ENCODE data around the gene RBFOX1. TPM values are rescaled to one million over a fixed set of nuclear protein-coding genes. Genes with fewer than 3 reads are reported as not detected.

Gene RBFOX1
- total and polyA plus RNA-seq, 10 of the 15 experiments (the other 5 are each of a cell fraction or from before 2014, with no cell fraction given): 0.87 TPM; not detected in 9

GRCh38 chr16:7405166-7405565, 72.5 kb downstream of the RBFOX1 start:
- ATAC-seq (no peak), DNase-seq (ENCODE audit: low read depth, low spot score) (no peak), FAIRE-seq (no peak)
- Histone ChIP-seq H3K4me3 (no peak overlapping the region), H3K36me3 (ENCODE audit: control insufficient read depth in 2 of 2, insufficient read depth in 2 of 2, low read length in 1 of 2) (no peaks in the 10 kb centered on the region), H3K4me1 (ENCODE audit: control insufficient read depth, insufficient read depth, low read length) (no peaks in the 10 kb centered on the region), H2AFZ (ENCODE audit: control insufficient read depth, low read depth, low read length) (no peak overlapping the region), H3K27ac (ENCODE audit: control insufficient read depth, insufficient read depth) (no peak overlapping the region), H3K9me3 (replicated peaks; ENCODE audit: control insufficient read depth, insufficient read depth, low read length) (no peaks in the 10 kb centered on the region; the same call in 2 of the 3 replicates), H3K4me2 (ENCODE audit: control insufficient read depth, insufficient read depth) (no peak overlapping the region), H3K79me2 (ENCODE audit: control insufficient read depth, insufficient read depth, low read length) (no peaks in the 10 kb centered on the region), H3K27me3 (replicated peaks in 1 of 2; ENCODE audit: control insufficient read depth in 2 of 2, insufficient read depth in 2 of 2, low read length in 1 of 2) (no peaks in the 10 kb centered on the region), H3K9ac (ENCODE audit: control insufficient read depth, insufficient read depth, low read length) (no peak overlapping the region), H4K20me1 (ENCODE audit: control insufficient read depth, insufficient read depth) (no peaks in the 10 kb centered on the region)
- SMC1A ChIA-PET (ENCODE audit: uncharacterized antibody, unreplicated experiment): no interaction called here
- BruUV-seq (replicated peaks): no TSS peak
- in situ Hi-C loops (cut with MboI) (no loop called here), intact Hi-C loops (cut with micrococcal nuclease; ENCODE audit: unreplicated experiment) (no loop called here)
- TF ChIP-seq TBL1XR1 (IDR thresholded peaks at IDR 0.05; ENCODE audit: low read depth, low read length): no peak
- no peak for TF ChIP-seq SUZ12 (IDR thresholded peaks at IDR 0.05; ENCODE audit: unreplicated experiment)
- no peak for TF ChIP-seq ZNF207 (IDR thresholded peaks at IDR 0.05; ENCODE audit: borderline replicate concordance)
- TF ChIP-seq FOXM1 (IDR thresholded peaks at IDR 0.05; ENCODE audit: low read depth, low read length): no peak
- TF ChIP-seq GABPA (IDR thresholded peaks at IDR 0.05; ENCODE audit: low read depth): no peak
- TF ChIP-seq TCF7 (IDR thresholded peaks at IDR 0.05; ENCODE audit: borderline replicate concordance): no peak
- no peak for TF ChIP-seq ASH2L (IDR thresholded peaks at IDR 0.05; ENCODE audit: borderline replicate concordance, low read depth)
- TF ChIP-seq RELB (IDR thresholded peaks at IDR 0.05; ENCODE audit: low read depth): no peak
- no peak for TF ChIP-seq EP300 (IDR thresholded peaks at IDR 0.05; ENCODE audit: borderline replicate concordance in 1 of 2, control insufficient read depth in 1 of 2, low read depth in 2 of 2, low read length in 2 of 2)
- TF ChIP-seq BCL11A (IDR thresholded peaks at IDR 0.05; ENCODE audit: low read depth, low read length): no peak
- no peak for TF ChIP-seq BACH1 (IDR thresholded peaks at IDR 0.05; ENCODE audit: borderline replicate concordance)
- no peak for TF ChIP-seq PBX3 (IDR thresholded peaks at IDR 0.05; ENCODE audit: insufficient replicate concordance, low read depth, low read length)
- TF ChIP-seq NBN (IDR thresholded peaks at IDR 0.05): no peak
- TF ChIP-seq RAD21 (IDR thresholded peaks at IDR 0.05; ENCODE audit: insufficient read depth, low read depth, low read length): no peak
- TF ChIP-seq STAT1 (conservative IDR thresholded peaks at IDR 0.05): no peak
- TF ChIP-seq ZBED1 (IDR thresholded peaks at IDR 0.05; ENCODE audit: borderline replicate concordance): no peak
- no peak for TF ChIP-seq SP1 (IDR thresholded peaks at IDR 0.05; ENCODE audit: low read depth, low read length)
- POLR2A ChIA-PET: no interaction called here
- CTCF ChIA-PET: no interaction called here
- RAD21 ChIA-PET (ENCODE audit: unreplicated experiment): no interaction called here
- WGBS (ENCODE audit: insufficient coverage, insufficient replicate concordance, low lambda C conversion rate, missing lambda C conversion rate): 46% methylated on average over 16 of the region's 16 CpGs

Measured in GM12878 (cell line).